Body of pancreas (tissue), 4 donors: ENCODE results near the gene CIROP.

Experiments
- POLR2A ChIP-seq, 3 donors: fragments of 450-650 bp; IDR thresholded peaks; one replicate each; pipeline ENCODE4 v1.6.1; 2016; ENCODE audit warnings: antibody characterized with exemption in 3 of 3, mild to moderate bottlenecking in 2 of 3
- TF ChIP-seq, protein P1 (sequence below), 7 experiments: fragments of 450-650 bp in 4 of 7; fragments of 200-600 bp in 3 of 7; sonication (generic) in 3 of 7; IDR thresholded peaks; one replicate each; pipeline ENCODE4 v1.5.1; 2016 to 2019; ENCODE audit warnings: antibody characterized with exemption in 7 of 7

DNA sequence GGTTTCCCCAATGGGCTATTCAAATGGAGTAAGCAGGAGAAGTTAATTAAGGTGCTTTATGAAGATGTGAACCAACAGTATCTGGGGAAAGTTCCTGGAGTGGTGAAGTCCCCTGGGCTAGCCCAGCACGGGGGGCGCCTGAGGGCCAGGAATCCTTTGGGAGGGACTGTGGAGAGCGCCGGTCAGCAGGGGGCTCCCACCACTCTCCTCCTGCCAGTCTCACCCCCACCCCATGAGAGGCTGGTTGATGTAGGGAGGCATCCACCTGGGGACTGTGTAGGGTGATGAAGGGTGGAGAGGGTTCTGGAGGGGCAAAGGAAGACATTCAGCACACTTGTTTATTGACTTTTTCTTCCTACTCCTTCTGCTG is 9.9 kb upstream of the CIROP start:
- TF ChIP-seq, protein P1, sequence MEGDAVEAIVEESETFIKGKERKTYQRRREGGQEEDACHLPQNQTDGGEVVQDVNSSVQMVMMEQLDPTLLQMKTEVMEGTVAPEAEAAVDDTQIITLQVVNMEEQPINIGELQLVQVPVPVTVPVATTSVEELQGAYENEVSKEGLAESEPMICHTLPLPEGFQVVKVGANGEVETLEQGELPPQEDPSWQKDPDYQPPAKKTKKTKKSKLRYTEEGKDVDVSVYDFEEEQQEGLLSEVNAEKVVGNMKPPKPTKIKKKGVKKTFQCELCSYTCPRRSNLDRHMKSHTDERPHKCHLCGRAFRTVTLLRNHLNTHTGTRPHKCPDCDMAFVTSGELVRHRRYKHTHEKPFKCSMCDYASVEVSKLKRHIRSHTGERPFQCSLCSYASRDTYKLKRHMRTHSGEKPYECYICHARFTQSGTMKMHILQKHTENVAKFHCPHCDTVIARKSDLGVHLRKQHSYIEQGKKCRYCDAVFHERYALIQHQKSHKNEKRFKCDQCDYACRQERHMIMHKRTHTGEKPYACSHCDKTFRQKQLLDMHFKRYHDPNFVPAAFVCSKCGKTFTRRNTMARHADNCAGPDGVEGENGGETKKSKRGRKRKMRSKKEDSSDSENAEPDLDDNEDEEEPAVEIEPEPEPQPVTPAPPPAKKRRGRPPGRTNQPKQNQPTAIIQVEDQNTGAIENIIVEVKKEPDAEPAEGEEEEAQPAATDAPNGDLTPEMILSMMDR (IDR thresholded peaks at IDR 0.05), result no peak
- no peak for TF ChIP-seq POLR2A (IDR thresholded peaks at IDR 0.05)
